HepG2 (cell line): ENCODE results near the gene PCNA. TPM values are rescaled to one million over a fixed set of nuclear protein-coding genes. Genes with fewer than 3 reads are reported as not detected.
A peak's percentile ranks its signal among the peaks of the same experiment; 100 is the strongest.

Experiments
- ATF1 ChIP-seq: IDR thresholded peaks from 2 replicates; pipeline ENCODE4 v1.6.1; 2016; ENCODE audit warnings: mild to moderate bottlenecking, control low read depth
- EEA1 ChIP-seq: sonication (generic); formaldehyde crosslinking; IDR thresholded peaks from 2 replicates; pipeline ENCODE4 v1.5.1; 2020; ENCODE audit warnings: mild to moderate bottlenecking, missing genetic modification reagents, borderline replicate concordance
- GLI4 ChIP-seq: sonication (generic); formaldehyde crosslinking; IDR thresholded peaks from 2 replicates; pipeline ENCODE4 v1.5.1; 2020; ENCODE audit warnings: missing genetic modification reagents, mild to moderate bottlenecking, moderate library complexity, borderline replicate concordance
- KDM4B ChIP-seq: sonication (generic); formaldehyde crosslinking; IDR thresholded peaks from 2 replicates; pipeline ENCODE4 v1.4.0; 2020; ENCODE audit warnings: missing genetic modification reagents
- MIER2 ChIP-seq: IDR thresholded peaks from 2 replicates; pipeline ENCODE4 v1.6.1; 2016; ENCODE audit warnings: missing biosample characterization, missing genetic modification reagents
- RBFOX2 ChIP-seq: fragments of 200-400 bp; formaldehyde crosslinking; IDR thresholded peaks from 2 replicates; pipeline ENCODE4 v1.6.1; 2017; ENCODE audit warnings: low read depth, mild to moderate bottlenecking, low read length
- ZFP62 ChIP-seq: sonication (generic); formaldehyde crosslinking; IDR thresholded peaks from 2 replicates; pipeline ENCODE4 v1.4.0; 2020; ENCODE audit warnings: missing genetic modification reagents
- ZNF709 ChIP-seq: sonication (generic); formaldehyde crosslinking; IDR thresholded peaks from 2 replicates; pipeline ENCODE4 v1.5.0; 2020; ENCODE audit warnings: mild to moderate bottlenecking, missing genetic modification reagents
- ZZZ3 ChIP-seq: sonication (generic); formaldehyde crosslinking; IDR thresholded peaks from 2 replicates; pipeline ENCODE4 v1.4.0; 2020; ENCODE audit warnings: missing genetic modification reagents, mild to moderate bottlenecking, borderline replicate concordance
- polyA plus RNA-seq, 8 experiments: library from polyadenylated mRNA; depleted of rRNA in 3 of 8; stranded (reverse) in 7 of 8; unstranded in 1 of 8; fragments of >200 nt; fragmentation: Illumina TruSeq in 4 of 8; extraction: Trizol in 4 of 8; gene quantifications; 2 replicates each; pipeline versions ENCODE4 v1.2.1 to v1.2.3, GENCODE V29; 2011 to 2016; ENCODE audit warnings: low read depth in 4 of 8, missing spikeins in 1 of 8, mixed read lengths in 1 of 8; ENCODE audit not compliant: insufficient read depth in 1 of 8
- total RNA-seq, 5 experiments: library from RNA; depleted of rRNA; stranded (reverse); fragments of >200 nt; fragmentation: Illumina TruSeq; extraction: Trizol; gene quantifications; 2 replicates each; pipeline ENCODE4 v1.2.3, GENCODE V29; 2016; ENCODE audit warnings: low read depth in 1 of 5
- TF ChIP-seq, protein P1 (sequence below): sonication (generic); formaldehyde crosslinking; IDR thresholded peaks from 2 replicates; pipeline ENCODE4 v1.4.0; 2020; ENCODE audit warnings: missing genetic modification reagents, borderline replicate concordance
- TF ChIP-seq, protein P2 (sequence below): IDR thresholded peaks from 2 replicates; pipeline ENCODE4 v1.6.1; 2016; ENCODE audit warnings: missing compliant biosample characterization, missing genetic modification reagents, borderline replicate concordance
- TF ChIP-seq, protein P3 (sequence below): sonication (generic); formaldehyde crosslinking; IDR thresholded peaks from 2 replicates; pipeline ENCODE4 v1.4.0; 2020; ENCODE audit warnings: missing genetic modification reagents
- TF ChIP-seq, protein P4 (sequence below): sonication (generic); formaldehyde crosslinking; IDR thresholded peaks from 2 replicates; pipeline ENCODE4 v1.5.0; 2020; ENCODE audit warnings: mild to moderate bottlenecking, low read depth, missing genetic modification reagents, borderline replicate concordance
- TF ChIP-seq, protein P5 (sequence below): sonication (generic); formaldehyde crosslinking; IDR thresholded peaks from 2 replicates; pipeline ENCODE4 v1.4.0; 2020; ENCODE audit warnings: low read depth, mild to moderate bottlenecking, missing genetic modification reagents
- TF ChIP-seq, protein P6 (sequence below): sonication (generic); formaldehyde crosslinking; IDR thresholded peaks from 2 replicates; pipeline ENCODE4 v1.4.0; 2020; ENCODE audit warnings: missing genetic modification reagents
- TF ChIP-seq, protein P7 (sequence below): sonication (generic); formaldehyde crosslinking; IDR thresholded peaks from 2 replicates; pipeline ENCODE4 v1.4.0; 2020; ENCODE audit warnings: missing genetic modification reagents

Gene PCNA
- total and polyA plus RNA-seq, 2 of the 13 experiments (the other 11 are each of a cell fraction or from before 2014, with no cell fraction given): 229 to 655 TPM

DNA sequence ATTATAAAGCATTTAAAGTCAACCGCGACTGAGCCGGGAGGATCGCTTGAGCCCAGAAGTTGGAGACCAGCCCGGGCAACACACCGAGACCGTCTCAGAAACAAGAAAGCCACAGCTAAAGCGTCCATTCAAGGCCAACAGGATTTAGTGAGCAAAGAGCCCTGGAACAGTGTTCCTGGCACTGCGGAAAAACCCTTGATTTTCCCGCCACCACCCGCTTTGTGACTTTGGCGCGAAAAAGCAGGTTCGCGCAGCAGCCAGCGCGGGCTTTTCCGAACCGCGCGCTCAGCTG lies 669 bp downstream of the PCNA start (continued):
- TF ChIP-seq, protein P1, sequence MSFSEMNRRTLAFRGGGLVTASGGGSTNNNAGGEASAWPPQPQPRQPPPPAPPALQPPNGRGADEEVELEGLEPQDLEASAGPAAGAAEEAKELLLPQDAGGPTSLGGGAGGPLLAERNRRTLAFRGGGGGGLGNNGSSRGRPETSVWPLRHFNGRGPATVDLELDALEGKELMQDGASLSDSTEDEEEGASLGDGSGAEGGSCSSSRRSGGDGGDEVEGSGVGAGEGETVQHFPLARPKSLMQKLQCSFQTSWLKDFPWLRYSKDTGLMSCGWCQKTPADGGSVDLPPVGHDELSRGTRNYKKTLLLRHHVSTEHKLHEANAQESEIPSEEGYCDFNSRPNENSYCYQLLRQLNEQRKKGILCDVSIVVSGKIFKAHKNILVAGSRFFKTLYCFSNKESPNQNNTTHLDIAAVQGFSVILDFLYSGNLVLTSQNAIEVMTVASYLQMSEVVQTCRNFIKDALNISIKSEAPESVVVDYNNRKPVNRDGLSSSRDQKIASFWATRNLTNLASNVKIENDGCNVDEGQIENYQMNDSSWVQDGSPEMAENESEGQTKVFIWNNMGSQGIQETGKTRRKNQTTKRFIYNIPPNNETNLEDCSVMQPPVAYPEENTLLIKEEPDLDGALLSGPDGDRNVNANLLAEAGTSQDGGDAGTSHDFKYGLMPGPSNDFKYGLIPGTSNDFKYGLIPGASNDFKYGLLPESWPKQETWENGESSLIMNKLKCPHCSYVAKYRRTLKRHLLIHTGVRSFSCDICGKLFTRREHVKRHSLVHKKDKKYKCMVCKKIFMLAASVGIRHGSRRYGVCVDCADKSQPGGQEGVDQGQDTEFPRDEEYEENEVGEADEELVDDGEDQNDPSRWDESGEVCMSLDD (CRISPR knock-in tag): no peak
- TF ChIP-seq RBFOX2: no peak
- TF ChIP-seq, protein P2, sequence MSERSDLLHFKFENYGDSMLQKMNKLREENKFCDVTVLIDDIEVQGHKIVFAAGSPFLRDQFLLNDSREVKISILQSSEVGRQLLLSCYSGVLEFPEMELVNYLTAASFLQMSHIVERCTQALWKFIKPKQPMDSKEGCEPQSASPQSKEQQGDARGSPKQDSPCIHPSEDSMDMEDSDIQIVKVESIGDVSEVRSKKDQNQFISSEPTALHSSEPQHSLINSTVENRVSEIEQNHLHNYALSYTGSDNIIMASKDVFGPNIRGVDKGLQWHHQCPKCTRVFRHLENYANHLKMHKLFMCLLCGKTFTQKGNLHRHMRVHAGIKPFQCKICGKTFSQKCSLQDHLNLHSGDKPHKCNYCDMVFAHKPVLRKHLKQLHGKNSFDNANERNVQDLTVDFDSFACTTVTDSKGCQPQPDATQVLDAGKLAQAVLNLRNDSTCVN (CRISPR knock-in tag): no peak; the same call in 1 of the 2 replicates
- no peak for TF ChIP-seq ZFP62 (CRISPR knock-in tag)
- TF ChIP-seq KDM4B (CRISPR knock-in tag): no peak; the same call in 1 of the 2 replicates
- TF ChIP-seq ZNF709: 0 out of 2 replicates have a peak, but pooled peaks have one; percentile 99
- TF ChIP-seq, protein P3, sequence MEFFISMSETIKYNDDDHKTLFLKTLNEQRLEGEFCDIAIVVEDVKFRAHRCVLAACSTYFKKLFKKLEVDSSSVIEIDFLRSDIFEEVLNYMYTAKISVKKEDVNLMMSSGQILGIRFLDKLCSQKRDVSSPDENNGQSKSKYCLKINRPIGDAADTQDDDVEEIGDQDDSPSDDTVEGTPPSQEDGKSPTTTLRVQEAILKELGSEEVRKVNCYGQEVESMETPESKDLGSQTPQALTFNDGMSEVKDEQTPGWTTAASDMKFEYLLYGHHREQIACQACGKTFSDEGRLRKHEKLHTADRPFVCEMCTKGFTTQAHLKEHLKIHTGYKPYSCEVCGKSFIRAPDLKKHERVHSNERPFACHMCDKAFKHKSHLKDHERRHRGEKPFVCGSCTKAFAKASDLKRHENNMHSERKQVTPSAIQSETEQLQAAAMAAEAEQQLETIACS: peak; percentile 53; the same call in 1 of the 2 replicates
- TF ChIP-seq ATF1 (CRISPR knock-in tag): no peak
- TF ChIP-seq, protein P4, sequence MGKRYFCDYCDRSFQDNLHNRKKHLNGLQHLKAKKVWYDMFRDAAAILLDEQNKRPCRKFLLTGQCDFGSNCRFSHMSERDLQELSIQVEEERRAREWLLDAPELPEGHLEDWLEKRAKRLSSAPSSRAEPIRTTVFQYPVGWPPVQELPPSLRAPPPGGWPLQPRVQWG (CRISPR knock-in tag): no peak
- TF ChIP-seq, protein P5, sequence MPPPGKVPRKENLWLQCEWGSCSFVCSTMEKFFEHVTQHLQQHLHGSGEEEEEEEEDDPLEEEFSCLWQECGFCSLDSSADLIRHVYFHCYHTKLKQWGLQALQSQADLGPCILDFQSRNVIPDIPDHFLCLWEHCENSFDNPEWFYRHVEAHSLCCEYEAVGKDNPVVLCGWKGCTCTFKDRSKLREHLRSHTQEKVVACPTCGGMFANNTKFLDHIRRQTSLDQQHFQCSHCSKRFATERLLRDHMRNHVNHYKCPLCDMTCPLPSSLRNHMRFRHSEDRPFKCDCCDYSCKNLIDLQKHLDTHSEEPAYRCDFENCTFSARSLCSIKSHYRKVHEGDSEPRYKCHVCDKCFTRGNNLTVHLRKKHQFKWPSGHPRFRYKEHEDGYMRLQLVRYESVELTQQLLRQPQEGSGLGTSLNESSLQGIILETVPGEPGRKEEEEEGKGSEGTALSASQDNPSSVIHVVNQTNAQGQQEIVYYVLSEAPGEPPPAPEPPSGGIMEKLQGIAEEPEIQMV: no peak; the same call in 1 of the 2 replicates
- TF ChIP-seq, protein P6, sequence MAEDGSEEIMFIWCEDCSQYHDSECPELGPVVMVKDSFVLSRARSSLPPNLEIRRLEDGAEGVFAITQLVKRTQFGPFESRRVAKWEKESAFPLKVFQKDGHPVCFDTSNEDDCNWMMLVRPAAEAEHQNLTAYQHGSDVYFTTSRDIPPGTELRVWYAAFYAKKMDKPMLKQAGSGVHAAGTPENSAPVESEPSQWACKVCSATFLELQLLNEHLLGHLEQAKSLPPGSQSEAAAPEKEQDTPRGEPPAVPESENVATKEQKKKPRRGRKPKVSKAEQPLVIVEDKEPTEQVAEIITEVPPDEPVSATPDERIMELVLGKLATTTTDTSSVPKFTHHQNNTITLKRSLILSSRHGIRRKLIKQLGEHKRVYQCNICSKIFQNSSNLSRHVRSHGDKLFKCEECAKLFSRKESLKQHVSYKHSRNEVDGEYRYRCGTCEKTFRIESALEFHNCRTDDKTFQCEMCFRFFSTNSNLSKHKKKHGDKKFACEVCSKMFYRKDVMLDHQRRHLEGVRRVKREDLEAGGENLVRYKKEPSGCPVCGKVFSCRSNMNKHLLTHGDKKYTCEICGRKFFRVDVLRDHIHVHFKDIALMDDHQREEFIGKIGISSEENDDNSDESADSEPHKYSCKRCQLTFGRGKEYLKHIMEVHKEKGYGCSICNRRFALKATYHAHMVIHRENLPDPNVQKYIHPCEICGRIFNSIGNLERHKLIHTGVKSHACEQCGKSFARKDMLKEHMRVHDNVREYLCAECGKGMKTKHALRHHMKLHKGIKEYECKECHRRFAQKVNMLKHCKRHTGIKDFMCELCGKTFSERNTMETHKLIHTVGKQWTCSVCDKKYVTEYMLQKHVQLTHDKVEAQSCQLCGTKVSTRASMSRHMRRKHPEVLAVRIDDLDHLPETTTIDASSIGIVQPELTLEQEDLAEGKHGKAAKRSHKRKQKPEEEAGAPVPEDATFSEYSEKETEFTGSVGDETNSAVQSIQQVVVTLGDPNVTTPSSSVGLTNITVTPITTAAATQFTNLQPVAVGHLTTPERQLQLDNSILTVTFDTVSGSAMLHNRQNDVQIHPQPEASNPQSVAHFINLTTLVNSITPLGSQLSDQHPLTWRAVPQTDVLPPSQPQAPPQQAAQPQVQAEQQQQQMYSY (CRISPR knock-in tag): no peak; the same call in 1 of the 2 replicates
- TF ChIP-seq ZZZ3 (CRISPR knock-in tag): 0 out of 2 replicates have a peak, but pooled peaks have one; percentile 85
- TF ChIP-seq, protein P7, sequence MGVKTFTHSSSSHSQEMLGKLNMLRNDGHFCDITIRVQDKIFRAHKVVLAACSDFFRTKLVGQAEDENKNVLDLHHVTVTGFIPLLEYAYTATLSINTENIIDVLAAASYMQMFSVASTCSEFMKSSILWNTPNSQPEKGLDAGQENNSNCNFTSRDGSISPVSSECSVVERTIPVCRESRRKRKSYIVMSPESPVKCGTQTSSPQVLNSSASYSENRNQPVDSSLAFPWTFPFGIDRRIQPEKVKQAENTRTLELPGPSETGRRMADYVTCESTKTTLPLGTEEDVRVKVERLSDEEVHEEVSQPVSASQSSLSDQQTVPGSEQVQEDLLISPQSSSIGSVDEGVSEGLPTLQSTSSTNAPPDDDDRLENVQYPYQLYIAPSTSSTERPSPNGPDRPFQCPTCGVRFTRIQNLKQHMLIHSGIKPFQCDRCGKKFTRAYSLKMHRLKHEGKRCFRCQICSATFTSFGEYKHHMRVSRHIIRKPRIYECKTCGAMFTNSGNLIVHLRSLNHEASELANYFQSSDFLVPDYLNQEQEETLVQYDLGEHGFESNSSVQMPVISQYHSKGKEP (CRISPR knock-in tag): peak; percentile 92; the same call in 1 of the 2 replicates
- TF ChIP-seq EEA1 (CRISPR knock-in tag): no peak; the same call in 1 of the 2 replicates
- peak; percentile 93; the same call in 1 of the 2 replicates for TF ChIP-seq GLI4 (CRISPR knock-in tag)
- TF ChIP-seq MIER2 (CRISPR knock-in tag): no peak
